ENCODE data around the gene CCDC137. TPM values are rescaled to one million over a fixed set of nuclear protein-coding genes. Genes with fewer than 3 reads are reported as not detected.
A peak's percentile ranks its signal among the peaks of the same experiment; 100 is the strongest.

The CCDC137 gene
- total RNA-seq, 2 donors from 2014 or later, result 13.7 to 41.1 TPM

GRCh38 chr17:81700353-81701287 is 34.1 kb downstream of the CCDC137 start:
- intact Hi-C loops (cut with DNase I), result no loop called here
- peak overlapping the region in 1 of 2 donors; percentile 96 for H3K9ac ChIP-seq (ENCODE audit: low read depth in 2 of 2, low read length in 2 of 2)
- no peaks in the 10 kb centered on the region for H3K27me3 ChIP-seq
- DNase-seq, result no peak
- peaks cover 20% of the 10 kb centered on the region for H3K4me1 ChIP-seq
- H3K9me3 ChIP-seq, result no peaks in the 10 kb centered on the region
- no peak overlapping the region for H3K27ac ChIP-seq
- H3K4me3 ChIP-seq, result no peak overlapping the region
- H3K36me3 ChIP-seq, result no peaks in the 10 kb centered on the region
- TF ChIP-seq, protein P1, sequence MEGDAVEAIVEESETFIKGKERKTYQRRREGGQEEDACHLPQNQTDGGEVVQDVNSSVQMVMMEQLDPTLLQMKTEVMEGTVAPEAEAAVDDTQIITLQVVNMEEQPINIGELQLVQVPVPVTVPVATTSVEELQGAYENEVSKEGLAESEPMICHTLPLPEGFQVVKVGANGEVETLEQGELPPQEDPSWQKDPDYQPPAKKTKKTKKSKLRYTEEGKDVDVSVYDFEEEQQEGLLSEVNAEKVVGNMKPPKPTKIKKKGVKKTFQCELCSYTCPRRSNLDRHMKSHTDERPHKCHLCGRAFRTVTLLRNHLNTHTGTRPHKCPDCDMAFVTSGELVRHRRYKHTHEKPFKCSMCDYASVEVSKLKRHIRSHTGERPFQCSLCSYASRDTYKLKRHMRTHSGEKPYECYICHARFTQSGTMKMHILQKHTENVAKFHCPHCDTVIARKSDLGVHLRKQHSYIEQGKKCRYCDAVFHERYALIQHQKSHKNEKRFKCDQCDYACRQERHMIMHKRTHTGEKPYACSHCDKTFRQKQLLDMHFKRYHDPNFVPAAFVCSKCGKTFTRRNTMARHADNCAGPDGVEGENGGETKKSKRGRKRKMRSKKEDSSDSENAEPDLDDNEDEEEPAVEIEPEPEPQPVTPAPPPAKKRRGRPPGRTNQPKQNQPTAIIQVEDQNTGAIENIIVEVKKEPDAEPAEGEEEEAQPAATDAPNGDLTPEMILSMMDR (IDR thresholded peaks at IDR 0.05), result no peak

DNA sequence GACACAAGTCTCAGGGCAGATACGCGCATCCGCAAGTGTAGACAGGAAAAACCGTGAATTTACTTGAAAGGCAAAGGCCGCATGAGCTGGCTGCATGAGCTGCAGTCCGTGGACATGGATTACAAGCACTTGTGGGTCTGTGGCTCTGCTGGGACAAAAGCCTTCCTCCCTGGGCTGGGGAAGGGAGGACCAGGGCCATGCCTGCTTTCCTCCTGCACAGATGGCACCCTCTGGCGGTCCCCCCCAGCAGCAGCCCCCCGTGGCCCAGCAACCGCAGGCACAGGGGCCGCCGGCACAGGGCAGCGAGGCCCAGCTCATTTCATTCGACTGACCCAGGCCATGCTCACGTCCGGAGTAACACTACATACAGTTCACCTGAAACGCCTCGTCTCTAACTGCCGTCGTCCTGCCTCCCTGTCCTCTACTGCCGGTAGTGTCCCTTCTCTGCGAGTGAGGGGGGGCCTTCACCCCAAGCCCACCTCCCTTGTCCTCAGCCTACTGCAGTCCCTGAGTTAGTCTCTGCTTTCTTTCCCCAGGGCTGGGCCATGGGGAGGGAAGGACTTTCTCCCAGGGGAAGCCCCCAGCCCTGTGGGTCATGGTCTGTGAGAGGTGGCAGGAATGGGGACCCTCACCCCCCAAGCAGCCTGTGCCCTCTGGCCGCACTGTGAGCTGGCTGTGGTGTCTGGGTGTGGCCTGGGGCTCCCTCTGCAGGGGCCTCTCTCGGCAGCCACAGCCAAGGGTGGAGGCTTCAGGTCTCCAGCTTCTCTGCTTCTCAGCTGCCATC is 34.9 kb downstream of the CCDC137 start:
- H3K9ac ChIP-seq (ENCODE audit: low read depth in 2 of 2, low read length in 2 of 2), result peak overlapping the region in 1 of 2 donors; percentile 96
- intact Hi-C loops (cut with DNase I), result no loop called here
- TF ChIP-seq, protein P1 (IDR thresholded peaks at IDR 0.05), result no peak

GRCh38 chr17:81702934-81703746 is 36.6 kb downstream of the CCDC137 start, which contains the start of gene MRPL12:
MRPL12 (plus strand) TSS chr17:81703367; CDS start chr17:81703502, 135 bp downstream.
- Histone ChIP-seq H3K9me3 (no peaks in the 10 kb centered on the region), H3K4me3 (peak within 1 kb of the TSS; percentile 83), H3K27me3 (no peaks in the 10 kb centered on the region), H3K27ac (peak within 1 kb of the TSS; percentile 86), H3K9ac (ENCODE audit: low read depth in 2 of 2, low read length in 2 of 2) (peak within 1 kb of the TSS; percentile 96 to 98), H3K4me1 (peaks cover 20% of the 10 kb centered on the region), H3K36me3 (peaks cover 9% of the 10 kb centered on the region)
- intact Hi-C loops (cut with DNase I), result no loop called here
- DNase-seq, result peak; percentile 97
- TF ChIP-seq, protein P1 (IDR thresholded peaks at IDR 0.05), result no peak

More for the DNA sequence above, 34.9 kb downstream of the CCDC137 start:
- Histone ChIP-seq H3K9me3 (no peaks in the 10 kb centered on the region), H3K4me3 (peak overlapping the region; percentile 83), H3K36me3 (no peaks in the 10 kb centered on the region), H3K27ac (no peak overlapping the region), H3K4me1 (peaks cover 20% of the 10 kb centered on the region), H3K27me3 (no peaks in the 10 kb centered on the region)
- no peak for DNase-seq

- Histone ChIP-seq H3K9me3 (no peaks in the 10 kb centered on the region), H3K9ac (ENCODE audit: low read depth in 2 of 2, low read length in 2 of 2) (peak overlapping the region; percentile 96 to 98), H3K4me3 (peak overlapping the region; percentile 83), H3K4me1 (peaks cover 20% of the 10 kb centered on the region), H3K27me3 (no peaks in the 10 kb centered on the region), H3K36me3 (peaks cover 9% of the 10 kb centered on the region), H3K27ac (peak overlapping the region; percentile 86)
- DNase-seq, result no peak
- intact Hi-C loops (cut with DNase I), result no loop called here
- TF ChIP-seq, protein P1 (IDR thresholded peaks at IDR 0.05), result no peak
Observed at GRCh38 chr17:81703747-81704654, 37.5 kb downstream of the CCDC137 start.
